ENCODE measurements around the gene AP2M1.
"Not testable (repeated sequence)": the region's sequence is repeated elsewhere in the genome, so short reads cannot be mapped to it uniquely, and the experiment has no call there.

AP2M1 gene

DNA sequence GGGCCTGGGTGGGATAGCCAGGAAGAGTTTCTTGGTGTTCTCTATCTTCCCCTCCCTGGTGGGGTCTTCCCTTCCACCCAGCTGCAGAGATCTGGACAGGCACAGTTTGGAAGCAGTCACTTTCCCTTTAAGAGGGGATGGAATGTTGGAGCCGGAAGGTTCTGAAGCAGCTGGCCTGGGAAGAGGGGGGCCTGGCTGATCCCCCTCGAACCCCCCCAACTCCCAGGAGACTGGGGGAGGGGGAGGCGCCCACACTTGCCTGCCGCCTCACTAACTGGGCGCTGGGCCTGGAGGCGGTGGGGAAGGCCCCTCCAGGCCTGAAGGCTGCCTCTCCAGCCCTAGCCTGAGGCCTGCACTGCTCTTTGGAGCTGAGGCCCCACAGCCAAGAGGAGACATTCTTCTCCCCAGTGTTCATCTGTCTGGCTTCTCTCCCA, 18.1 kb upstream of the AP2M1 start:
- in situ Hi-C loops (cut with MboI; ENCODE audit: low sequenced_read_pairs), result no loop called here

- in situ Hi-C loops (cut with MboI; ENCODE audit: low sequenced_read_pairs), result no loop called here
Measured at GRCh38 chr3:184157206-184157605, 17.4 kb upstream of the AP2M1 start.

DNA sequence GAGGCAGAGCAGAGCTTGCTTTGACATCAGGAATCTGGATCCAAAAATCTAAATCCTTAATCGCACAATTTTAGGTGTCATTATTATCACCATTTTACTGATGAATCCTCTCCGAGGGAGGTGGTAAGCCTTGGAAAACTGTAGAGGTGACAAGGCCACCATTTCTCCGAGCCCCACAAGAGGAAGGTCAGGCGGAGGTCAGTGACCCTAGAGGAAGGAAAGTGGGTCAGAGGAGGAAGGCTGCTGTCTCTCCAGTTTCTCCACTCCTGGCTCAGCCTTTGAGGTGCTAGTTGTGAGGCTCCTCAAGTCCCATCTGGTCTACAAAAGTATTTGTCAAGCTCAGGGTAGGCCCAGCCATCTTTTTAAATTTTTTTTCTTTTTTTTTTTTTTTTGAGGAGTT, 16.3 kb upstream of the AP2M1 start:
- in situ Hi-C loops (cut with MboI; ENCODE audit: low sequenced_read_pairs), result no loop called here

DNA sequence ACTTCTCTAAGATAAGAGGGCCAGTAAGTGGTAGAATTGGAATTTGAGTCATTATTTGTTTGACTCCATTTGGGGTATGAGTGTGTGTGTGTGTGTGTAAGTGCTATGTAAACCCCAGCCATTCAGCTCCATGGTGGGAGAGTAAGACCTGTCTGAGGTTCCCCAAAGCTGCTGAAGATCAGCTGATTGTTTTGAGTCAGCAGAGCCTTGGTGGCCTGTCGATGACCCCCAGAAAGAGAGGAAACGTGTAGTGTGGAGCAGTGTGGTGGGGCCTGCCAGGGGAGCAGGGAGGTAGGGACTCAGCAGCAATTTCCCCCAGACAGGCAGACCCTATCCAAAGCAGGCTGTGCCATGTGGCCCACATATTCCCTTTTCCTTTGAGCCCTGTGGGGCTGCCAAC, 14.2 kb upstream of the AP2M1 start:
- in situ Hi-C loops (cut with MboI; ENCODE audit: low sequenced_read_pairs), result no loop called here

DNA sequence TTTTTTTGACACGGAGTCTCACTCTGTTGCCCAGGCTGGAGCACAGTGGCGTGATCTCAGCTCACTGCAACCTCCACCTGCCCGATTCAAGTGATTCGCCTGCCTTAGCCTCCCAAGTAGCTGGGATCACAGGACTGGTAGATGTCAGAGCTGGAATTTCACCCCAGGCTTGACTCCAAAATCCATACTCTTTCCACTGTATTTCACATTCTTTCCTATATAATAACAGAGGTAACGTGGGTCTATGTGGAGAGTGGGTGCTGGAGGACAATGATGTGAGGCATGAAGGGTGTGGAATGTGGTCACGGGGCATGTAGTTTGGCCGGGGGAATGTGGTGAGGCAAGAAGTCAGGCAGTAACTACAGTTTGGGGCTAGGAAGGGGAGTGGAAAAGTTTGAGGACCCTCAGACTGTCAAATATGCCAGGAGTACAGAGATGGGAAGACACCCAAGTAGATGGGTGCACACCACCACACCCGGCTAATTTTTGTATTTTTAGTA, 12.0 kb upstream of the AP2M1 start:
- in situ Hi-C loops (cut with MboI; ENCODE audit: low sequenced_read_pairs), result not testable (repeated sequence)

DNA sequence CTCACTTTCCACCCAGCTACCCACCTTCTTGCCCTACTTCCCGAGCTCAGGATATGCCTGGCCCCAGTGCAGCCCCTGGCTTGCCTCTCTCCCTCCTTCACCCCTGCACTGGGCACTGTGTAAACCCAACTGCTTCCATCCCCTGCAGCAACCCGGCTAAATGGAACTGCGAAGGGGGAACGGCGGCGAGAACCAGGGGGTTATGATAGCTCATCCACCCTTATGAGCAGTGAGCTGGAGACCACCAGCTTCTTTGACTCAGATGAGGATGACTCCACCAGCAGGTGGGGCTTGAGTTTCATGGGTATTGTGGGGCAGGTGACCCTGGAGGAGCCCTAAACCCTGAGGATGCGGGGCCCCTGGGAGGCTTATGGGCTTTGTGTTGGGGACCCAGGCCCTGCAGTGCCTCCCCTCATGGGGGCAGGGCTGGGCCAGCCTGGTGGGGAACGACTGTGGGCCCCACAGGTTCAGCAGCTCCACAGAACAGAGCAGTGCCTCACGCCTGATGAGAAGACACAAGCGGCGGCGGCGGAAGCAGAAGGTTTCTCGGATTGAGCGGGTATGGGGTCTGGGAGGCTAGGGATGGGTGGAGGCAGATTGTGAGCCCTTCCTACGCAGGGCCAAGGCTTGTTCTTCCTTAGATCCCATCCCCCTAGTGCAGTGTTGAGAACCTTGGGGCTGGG, 9.9 kb upstream of the AP2M1 start:
- in situ Hi-C loops (cut with MboI; ENCODE audit: low sequenced_read_pairs), result no loop called here

- in situ Hi-C loops (cut with MboI; ENCODE audit: low sequenced_read_pairs), result no loop called here
Measured at GRCh38 chr3:184165543-184165942, 9.1 kb upstream of the AP2M1 start.

GRCh38 chr3:184166671-184167070, 8.0 kb upstream of the AP2M1 start:
- in situ Hi-C loops (cut with MboI; ENCODE audit: low sequenced_read_pairs), result no loop called here

- in situ Hi-C loops (cut with MboI; ENCODE audit: low sequenced_read_pairs), result no loop called here
Measured at GRCh38 chr3:184167786-184168185, 6.9 kb upstream of the AP2M1 start.

DNA sequence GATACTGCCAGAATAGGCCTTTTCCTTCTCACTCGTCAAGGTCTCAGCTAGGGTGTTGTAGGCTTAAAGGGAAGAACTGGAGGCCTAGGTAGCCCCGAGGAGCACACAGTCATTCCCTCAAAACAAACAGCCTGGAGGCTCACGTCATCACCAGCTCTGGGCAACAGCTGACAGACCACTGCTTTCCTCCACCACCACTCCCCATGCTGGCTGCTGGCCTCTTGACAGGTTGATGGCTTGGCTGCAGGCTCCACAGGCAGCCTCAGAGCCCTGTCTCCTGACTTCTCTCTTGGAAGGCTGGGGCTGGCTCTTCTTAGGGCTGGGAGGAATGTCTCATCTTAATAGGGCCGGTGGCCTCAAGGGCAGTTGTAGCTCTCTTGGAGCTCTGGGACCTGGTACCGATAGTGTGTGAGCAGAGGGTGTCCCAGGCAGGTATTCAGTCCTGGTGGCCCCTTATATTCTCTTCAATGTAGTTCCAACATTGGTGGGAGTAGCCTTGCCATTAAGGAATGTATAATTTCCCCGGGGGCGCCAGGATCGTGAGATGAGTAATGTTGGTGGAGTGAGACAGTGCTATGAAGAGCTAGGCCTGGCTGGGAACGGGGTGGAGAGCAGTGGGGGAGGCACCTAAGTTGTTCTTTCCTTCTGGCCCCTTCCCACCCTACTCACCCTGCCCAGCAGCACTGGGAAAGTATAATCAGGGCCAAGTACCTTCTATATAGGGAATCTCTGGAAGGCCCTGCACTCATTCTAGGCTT, 6.1 kb upstream of the AP2M1 start:
- in situ Hi-C loops (cut with MboI; ENCODE audit: low sequenced_read_pairs), result no loop called here

GRCh38 chr3:184169896-184170875, 4.5 kb upstream of the AP2M1 start:
- in situ Hi-C loops (cut with MboI; ENCODE audit: low sequenced_read_pairs), result no loop called here

GRCh38 chr3:184171562-184171961, 3.1 kb upstream of the AP2M1 start:
- in situ Hi-C loops (cut with MboI; ENCODE audit: low sequenced_read_pairs), result no loop called here

GRCh38 chr3:184172681-184173373, 1.8 kb upstream of the AP2M1 start:
- in situ Hi-C loops (cut with MboI; ENCODE audit: low sequenced_read_pairs), result no loop called here

DNA sequence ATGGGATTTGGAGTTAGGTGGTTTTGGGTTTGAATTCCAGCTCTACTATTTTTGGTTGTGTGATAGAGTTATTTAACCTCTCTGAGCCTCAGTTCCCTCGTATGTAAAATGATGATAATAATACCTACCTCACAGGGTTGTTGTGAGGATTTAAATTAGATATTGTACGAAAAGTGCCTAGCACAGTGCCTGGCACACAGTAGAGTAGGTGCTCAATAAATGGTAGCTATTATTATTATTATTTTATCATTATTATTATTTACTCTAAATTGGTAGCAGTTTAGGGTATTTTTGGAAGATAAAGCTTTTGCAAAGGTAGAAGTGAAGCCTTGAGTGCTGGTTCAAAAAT, 1.3 kb upstream of the AP2M1 start:
- in situ Hi-C loops (cut with MboI; ENCODE audit: low sequenced_read_pairs), result no loop called here

GRCh38 chr3:184174284-184174645, 390 bp upstream of the AP2M1 start:
- in situ Hi-C loops (cut with MboI; ENCODE audit: low sequenced_read_pairs), result no loop called here

DNA sequence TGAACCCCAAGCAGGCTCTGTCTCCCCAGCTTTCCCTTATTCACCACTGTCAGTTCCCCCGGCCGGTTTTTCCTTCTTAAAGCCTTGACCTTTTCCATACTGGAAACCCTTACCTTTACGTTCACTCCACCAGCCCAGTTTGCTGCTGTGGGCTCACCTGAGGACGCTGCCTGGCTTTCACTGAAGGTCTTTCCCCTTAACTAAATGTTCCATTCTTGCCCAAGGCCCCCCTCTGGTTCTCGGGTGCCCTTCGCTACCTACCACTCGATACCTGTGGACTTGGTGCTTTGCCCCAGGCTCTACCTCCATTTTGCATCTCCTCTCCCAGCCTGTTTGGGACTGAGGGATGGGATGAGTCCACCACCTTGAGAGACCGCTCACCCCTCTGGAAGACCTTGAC, 851 bp downstream of the AP2M1 start:
- in situ Hi-C loops (cut with MboI; ENCODE audit: low sequenced_read_pairs), result no loop called here

DNA sequence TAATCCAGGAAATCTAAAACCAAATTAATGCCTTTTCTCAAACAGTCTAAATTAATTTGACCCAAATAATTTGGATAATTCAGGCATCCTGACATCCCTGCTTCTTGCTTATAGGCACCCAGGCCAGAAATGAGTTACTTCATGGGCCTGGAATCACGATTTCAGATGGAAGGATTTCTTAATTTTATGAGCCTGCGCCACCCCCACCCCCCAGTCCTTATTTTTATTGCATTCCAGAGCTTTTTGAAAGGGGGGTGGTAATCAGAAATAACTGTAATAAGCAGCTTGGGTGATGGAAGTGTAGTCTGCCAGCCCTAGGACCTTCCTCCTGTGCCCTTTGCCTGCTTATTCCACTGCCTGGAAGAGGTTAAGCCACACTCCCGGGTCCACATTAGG, 1.3 kb downstream of the AP2M1 start:
- in situ Hi-C loops (cut with MboI; ENCODE audit: low sequenced_read_pairs), result no loop called here

DNA sequence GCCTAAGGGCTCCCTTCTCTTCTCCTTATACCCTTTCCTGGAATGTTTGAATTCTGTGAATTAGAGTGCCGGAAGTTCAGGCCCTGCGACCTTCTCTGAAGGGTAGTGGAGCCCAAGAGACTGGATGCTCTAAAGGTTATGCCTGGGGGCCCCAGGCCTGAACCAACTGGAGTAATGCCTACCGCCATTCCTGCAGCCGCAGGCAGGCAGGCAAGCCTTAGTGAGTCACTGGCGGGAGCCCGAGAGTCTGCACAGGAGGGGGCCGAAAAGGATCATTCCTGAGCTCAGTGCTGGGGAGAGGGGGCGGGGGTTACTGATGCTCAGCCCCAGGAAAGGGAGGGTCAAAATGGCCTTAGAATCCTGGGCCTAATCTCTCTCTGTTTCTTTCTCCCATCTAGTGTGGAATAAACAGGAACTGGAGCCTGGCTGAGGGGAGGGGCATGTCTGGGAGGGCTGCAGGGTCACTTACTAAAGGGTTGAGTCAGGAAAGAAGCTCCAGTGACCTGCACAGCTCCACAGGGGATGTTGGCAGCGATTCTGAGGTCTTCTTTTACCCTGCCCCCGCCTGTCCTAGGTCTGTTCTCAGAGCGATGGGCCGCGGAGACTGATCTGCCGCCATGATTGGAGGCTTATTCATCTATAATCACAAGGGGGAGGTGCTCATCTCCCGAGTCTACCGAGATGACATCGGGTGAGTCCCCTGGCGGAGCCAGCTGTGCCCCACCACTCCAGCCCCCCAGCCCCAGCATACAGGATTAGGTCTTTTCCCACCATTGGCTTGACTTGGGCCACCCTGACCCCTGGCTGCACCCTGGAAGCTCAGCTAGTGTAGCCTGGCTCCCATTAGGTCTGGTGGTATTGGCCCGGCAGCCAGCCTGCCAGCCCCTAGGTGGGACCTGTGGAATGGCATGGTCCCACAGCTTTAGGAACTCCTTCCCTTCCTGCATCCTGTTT, 2.0 kb downstream of the AP2M1 start:
- in situ Hi-C loops (cut with MboI; ENCODE audit: low sequenced_read_pairs), result no loop called here

DNA sequence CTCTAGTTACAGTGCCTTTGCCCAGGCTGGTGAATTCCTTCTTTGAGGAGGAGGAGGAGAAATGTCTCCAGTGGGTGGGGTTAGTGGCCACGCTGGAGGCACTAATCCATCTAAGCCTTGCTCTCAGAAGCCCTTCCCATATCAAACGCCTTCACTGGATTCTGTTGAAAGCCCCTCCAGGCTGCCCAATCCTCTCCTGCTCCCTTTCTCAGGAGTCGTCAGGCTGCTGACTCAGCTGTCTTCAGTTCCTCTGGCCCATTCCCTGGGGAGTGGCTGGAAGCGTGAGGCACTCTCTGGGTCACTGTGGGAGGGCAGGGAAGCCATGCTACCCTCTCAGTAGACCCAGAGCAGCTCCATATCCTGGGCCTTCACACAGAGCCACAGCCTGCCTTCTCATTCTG, 2.7 kb downstream of the AP2M1 start:
- in situ Hi-C loops (cut with MboI; ENCODE audit: low sequenced_read_pairs), result no loop called here

All from HL-60/S4 treated with phorbol 12-myristate 13-acetate at 8.2 ng/mL for 4 days and 3 days (cell line).